ENCODE data around the gene NEAT1. TPM values are rescaled to one million over a fixed set of nuclear protein-coding genes. Genes with fewer than 3 reads are reported as not detected.

The NEAT1 gene
- total and polyA plus RNA-seq, 2 experiments from 2014 or later: 50.7 to 74.3 TPM

GRCh38 chr11:65425105-65425970 is 2.7 kb downstream of the NEAT1 start:
- DNase-seq: peak; percentile 89
- peak overlapping the region; percentile 100 for H3K9ac ChIP-seq
- H3K27me3 ChIP-seq (replicated peaks; ENCODE audit: insufficient read depth): no peaks in the 10 kb centered on the region
- no peaks in the 10 kb centered on the region for H3K9me3 ChIP-seq (ENCODE audit: low read depth)
- peaks cover 87% of the 10 kb centered on the region for H3F3A ChIP-seq (ENCODE audit: insufficient read depth)
- H3K27ac ChIP-seq: peak overlapping the region; percentile 100
- H3K9me2 ChIP-seq (ENCODE audit: insufficient read depth): no peaks in the 10 kb centered on the region
- WGBS, 2 experiments (ENCODE audit: low coverage in 1 of 2, low lambda C conversion rate in 2 of 2, missing lambda C conversion rate in 2 of 2): 0 to 1% methylated on average over 9 of the region's 9 CpGs
- in situ Hi-C loops (cut with MboI): no loop called here
- peaks cover 93% of the 10 kb centered on the region for H3K79me2 ChIP-seq (ENCODE audit: insufficient read depth)
- peaks cover 51% of the 10 kb centered on the region for H4K20me1 ChIP-seq (ENCODE audit: insufficient read depth)
- H3K4me1 ChIP-seq (ENCODE audit: insufficient read depth): peaks cover 12% of the 10 kb centered on the region
- peak overlapping the region; percentile 93 for H3K4me3 ChIP-seq
- peaks cover 43% of the 10 kb centered on the region for H3K36me3 ChIP-seq (ENCODE audit: low read depth)
- H3K4me2 ChIP-seq (ENCODE audit: unreplicated experiment): peak overlapping the region; percentile 96
- TF ChIP-seq EZH2phosphoT487 (IDR thresholded peaks at IDR 0.05; ENCODE audit: insufficient read depth, low read depth): peak; percentile 80
- TF ChIP-seq EZH2 (IDR thresholded peaks at IDR 0.05; ENCODE audit: insufficient read depth, poor library complexity, severe bottlenecking): no peak
- H2AFZ ChIP-seq: no peak overlapping the region

- H3K9me2 ChIP-seq (ENCODE audit: insufficient read depth): no peaks in the 10 kb centered on the region
- peaks cover 96% of the 10 kb centered on the region for H3K79me2 ChIP-seq (ENCODE audit: insufficient read depth)
- peak overlapping the region; percentile 96 for H3K4me2 ChIP-seq (ENCODE audit: unreplicated experiment)
- H3K9ac ChIP-seq: peak overlapping the region; percentile 100
- 0 to 1% methylated on average over 9 of the region's 9 CpGs for WGBS, 2 experiments (ENCODE audit: low coverage in 1 of 2, low lambda C conversion rate in 2 of 2, missing lambda C conversion rate in 2 of 2)
- peak; percentile 21; the same call in 1 of the 2 replicates for TF ChIP-seq EZH2phosphoT487 (IDR thresholded peaks at IDR 0.05; ENCODE audit: insufficient read depth, low read depth)
- TF ChIP-seq EZH2 (IDR thresholded peaks at IDR 0.05; ENCODE audit: insufficient read depth, poor library complexity, severe bottlenecking): no peak
- no peaks in the 10 kb centered on the region for H3K9me3 ChIP-seq (ENCODE audit: low read depth)
- H3K4me1 ChIP-seq (ENCODE audit: insufficient read depth): peaks cover 10% of the 10 kb centered on the region
- in situ Hi-C loops (cut with MboI): no loop called here
- DNase-seq: peak; percentile 88
- H4K20me1 ChIP-seq (ENCODE audit: insufficient read depth): peaks cover 57% of the 10 kb centered on the region
- H3F3A ChIP-seq (ENCODE audit: insufficient read depth): peaks cover 91% of the 10 kb centered on the region
- peak overlapping the region; percentile 93 for H3K4me3 ChIP-seq
- H3K36me3 ChIP-seq (ENCODE audit: low read depth): peaks cover 43% of the 10 kb centered on the region
- H2AFZ ChIP-seq: no peak overlapping the region
- peak overlapping the region; percentile 100 for H3K27ac ChIP-seq
- no peaks in the 10 kb centered on the region for H3K27me3 ChIP-seq (replicated peaks; ENCODE audit: insufficient read depth)
Measured at GRCh38 chr11:65425971-65426838, 3.6 kb downstream of the NEAT1 start.

GRCh38 chr11:65426839-65427690 is 4.5 kb downstream of the NEAT1 start:
- Histone ChIP-seq H2AFZ (no peak overlapping the region), H3K9ac (peak overlapping the region; percentile 100), H3K4me2 (ENCODE audit: unreplicated experiment) (peak overlapping the region; percentile 96), H3K36me3 (ENCODE audit: low read depth) (peaks cover 44% of the 10 kb centered on the region), H3F3A (ENCODE audit: insufficient read depth) (peaks cover 94% of the 10 kb centered on the region), H3K27ac (peak overlapping the region; percentile 100), H3K79me2 (ENCODE audit: insufficient read depth) (peaks cover 98% of the 10 kb centered on the region), H3K9me2 (ENCODE audit: insufficient read depth) (no peaks in the 10 kb centered on the region), H3K4me3 (peak overlapping the region; percentile 93), H4K20me1 (ENCODE audit: insufficient read depth) (peaks cover 66% of the 10 kb centered on the region), H3K4me1 (ENCODE audit: insufficient read depth) (peaks cover 11% of the 10 kb centered on the region; the same call in 1 of the 2 replicates), H3K27me3 (replicated peaks; ENCODE audit: insufficient read depth) (no peaks in the 10 kb centered on the region), H3K9me3 (ENCODE audit: low read depth) (no peaks in the 10 kb centered on the region)
- TF ChIP-seq EZH2 (IDR thresholded peaks at IDR 0.05; ENCODE audit: insufficient read depth, poor library complexity, severe bottlenecking) (no peak), EZH2phosphoT487 (IDR thresholded peaks at IDR 0.05; ENCODE audit: insufficient read depth, low read depth) (no peak)
- in situ Hi-C loops (cut with MboI): no loop called here
- WGBS, 2 experiments (ENCODE audit: low coverage in 1 of 2, low lambda C conversion rate in 2 of 2, missing lambda C conversion rate in 2 of 2): 0 to 3% methylated on average over 10 of the region's 10 CpGs
- DNase-seq: peak; percentile 91
